Measurements from ENCODE around the gene CREB1. TPM values are rescaled to one million over a fixed set of nuclear protein-coding genes. Genes with fewer than 3 reads are reported as not detected.
A peak's percentile ranks its signal among the peaks of the same experiment; 100 is the strongest.

Gene CREB1
- total and polyA plus RNA-seq, 2 donors (not counting 1 experiment from before 2014, with no cell fraction given), result 37.7 to 47.4 TPM

DNA sequence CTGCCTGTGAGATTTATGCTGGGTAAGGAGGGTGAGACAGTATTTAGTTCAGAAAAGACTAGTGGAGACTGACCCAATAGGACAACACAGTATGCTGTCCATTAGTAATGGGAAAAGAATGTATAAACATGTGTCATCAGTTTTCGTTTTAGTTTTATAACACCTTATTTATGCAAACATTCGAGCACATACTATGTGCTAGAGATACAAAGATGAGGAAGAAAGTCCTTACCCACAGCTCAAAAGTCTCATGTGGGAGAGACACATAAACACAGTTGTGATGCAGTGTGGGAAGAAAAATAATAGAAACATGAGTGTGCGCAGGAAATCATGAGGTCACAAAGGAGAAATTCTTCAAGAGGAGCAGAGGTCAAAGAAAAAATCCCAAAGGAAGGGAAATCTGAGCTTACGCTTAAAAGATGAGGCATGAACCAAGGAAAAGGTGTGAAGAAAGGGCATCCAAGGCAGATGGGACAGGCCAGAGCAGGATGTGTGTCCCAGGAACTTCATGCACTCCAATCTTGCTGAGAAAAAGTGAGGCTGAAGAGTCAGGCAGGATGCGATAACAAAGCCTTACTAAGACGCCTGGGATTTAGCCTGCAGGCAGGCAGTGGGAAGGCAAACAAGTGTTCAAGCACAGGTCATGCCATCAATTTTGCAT, 87.4 kb downstream of the CREB1 start:
- peak; percentile 89 to 97 for DNase-seq (ENCODE audit: low read depth in 2 of 2)
- TF ChIP-seq EZH2 (IDR thresholded peaks at IDR 0.05; ENCODE audit: low read length, missing control alignments) (no peak), CTCF (conservative IDR thresholded peaks at IDR 0.05 in 1 of 2, IDR thresholded peaks at IDR 0.05 in 1 of 2; ENCODE audit: low read depth in 1 of 2, low read length in 2 of 2) (no peak)
- no peaks in the 10 kb centered on the region for H3K36me3 ChIP-seq (ENCODE audit: control insufficient read depth, insufficient read depth, low read length)
- H3K9me3 ChIP-seq (ENCODE audit: control insufficient read depth, insufficient read depth, low read depth, low read length), result no peaks in the 10 kb centered on the region
- H3K27me3 ChIP-seq (ENCODE audit: control insufficient read depth, insufficient read depth, low read length), result no peaks in the 10 kb centered on the region
- peak overlapping the region; percentile 87 for H3K27ac ChIP-seq (ENCODE audit: insufficient read depth, low read length)
- H2AFZ ChIP-seq (ENCODE audit: low read length), result no peak overlapping the region
- H3K4me3 ChIP-seq (replicated peaks in 1 of 4; ENCODE audit: control extremely low read depth in 1 of 4, insufficient read depth in 1 of 4, low read depth in 3 of 4, low read length in 4 of 4), result no peak overlapping the region
- peaks cover 12% of the 10 kb centered on the region for H3K4me1 ChIP-seq (ENCODE audit: control insufficient read depth, extremely low read depth, insufficient read depth, low read length)
- H3K4me2 ChIP-seq (ENCODE audit: extremely low read depth, insufficient read depth, low read length), result peak overlapping the region; percentile 75
- H3K9ac ChIP-seq (ENCODE audit: insufficient read depth, low read length), result peak overlapping the region; percentile 29
- H4K20me1 ChIP-seq (ENCODE audit: control insufficient read depth, extremely low read depth, insufficient read depth, low read length), result no peaks in the 10 kb centered on the region
- no peaks in the 10 kb centered on the region for H3K79me2 ChIP-seq (ENCODE audit: control insufficient read depth, insufficient read depth, low read length)

GRCh38 chr2:207619764-207620203, 90.0 kb downstream of the CREB1 start:
- no peak overlapping the region for H3K4me2 ChIP-seq (ENCODE audit: extremely low read depth, insufficient read depth, low read length)
- TF ChIP-seq CTCF (conservative IDR thresholded peaks at IDR 0.05 in 1 of 2, IDR thresholded peaks at IDR 0.05 in 1 of 2; ENCODE audit: low read depth in 1 of 2, low read length in 2 of 2) (no peak), EZH2 (IDR thresholded peaks at IDR 0.05; ENCODE audit: low read length, missing control alignments) (no peak)
- peak in 1 of 2 donors; percentile 42 for DNase-seq (ENCODE audit: low read depth in 2 of 2)
- H3K9me3 ChIP-seq (ENCODE audit: control insufficient read depth, insufficient read depth, low read depth, low read length), result no peaks in the 10 kb centered on the region
- H2AFZ ChIP-seq (ENCODE audit: low read length), result no peak overlapping the region
- no peaks in the 10 kb centered on the region for H3K27me3 ChIP-seq (ENCODE audit: control insufficient read depth, insufficient read depth, low read length)
- H3K9ac ChIP-seq (ENCODE audit: insufficient read depth, low read length), result no peak overlapping the region
- H3K4me1 ChIP-seq (ENCODE audit: control insufficient read depth, extremely low read depth, insufficient read depth, low read length), result peaks cover 12% of the 10 kb centered on the region
- no peaks in the 10 kb centered on the region for H3K79me2 ChIP-seq (ENCODE audit: control insufficient read depth, insufficient read depth, low read length)
- no peaks in the 10 kb centered on the region for H3K36me3 ChIP-seq (ENCODE audit: control insufficient read depth, insufficient read depth, low read length)
- H3K27ac ChIP-seq (ENCODE audit: insufficient read depth, low read length), result no peak overlapping the region
- H3K4me3 ChIP-seq (replicated peaks in 1 of 4; ENCODE audit: control extremely low read depth in 1 of 4, insufficient read depth in 1 of 4, low read depth in 3 of 4, low read length in 4 of 4), result no peak overlapping the region
- no peaks in the 10 kb centered on the region for H4K20me1 ChIP-seq (ENCODE audit: control insufficient read depth, extremely low read depth, insufficient read depth, low read length)

- H2AFZ ChIP-seq (ENCODE audit: low read length), result no peak overlapping the region
- no peak overlapping the region for H3K4me3 ChIP-seq (replicated peaks in 1 of 4; ENCODE audit: control extremely low read depth in 1 of 4, insufficient read depth in 1 of 4, low read depth in 3 of 4, low read length in 4 of 4)
- no peaks in the 10 kb centered on the region for H4K20me1 ChIP-seq (ENCODE audit: control insufficient read depth, extremely low read depth, insufficient read depth, low read length)
- H3K4me1 ChIP-seq (ENCODE audit: control insufficient read depth, extremely low read depth, insufficient read depth, low read length), result peaks cover 12% of the 10 kb centered on the region
- no peak overlapping the region for H3K4me2 ChIP-seq (ENCODE audit: extremely low read depth, insufficient read depth, low read length)
- DNase-seq (ENCODE audit: low read depth in 2 of 2), result no peak
- H3K27me3 ChIP-seq (ENCODE audit: control insufficient read depth, insufficient read depth, low read length), result no peaks in the 10 kb centered on the region
- H3K9ac ChIP-seq (ENCODE audit: insufficient read depth, low read length), result no peak overlapping the region
- TF ChIP-seq CTCF (conservative IDR thresholded peaks at IDR 0.05 in 1 of 2, IDR thresholded peaks at IDR 0.05 in 1 of 2; ENCODE audit: low read depth in 1 of 2, low read length in 2 of 2) (no peak), EZH2 (IDR thresholded peaks at IDR 0.05; ENCODE audit: low read length, missing control alignments) (no peak)
- no peaks in the 10 kb centered on the region for H3K79me2 ChIP-seq (ENCODE audit: control insufficient read depth, insufficient read depth, low read length)
- no peak overlapping the region for H3K27ac ChIP-seq (ENCODE audit: insufficient read depth, low read length)
- no peaks in the 10 kb centered on the region for H3K9me3 ChIP-seq (ENCODE audit: control insufficient read depth, insufficient read depth, low read depth, low read length)
- no peaks in the 10 kb centered on the region for H3K36me3 ChIP-seq (ENCODE audit: control insufficient read depth, insufficient read depth, low read length)
Observed at GRCh38 chr2:207621501-207622039, 91.8 kb downstream of the CREB1 start.
